H1 (cell line): ENCODE measurements around the gene GNG12. TPM values are rescaled to one million over a fixed set of nuclear protein-coding genes. Genes with fewer than 3 reads are reported as not detected.

Experiments used
- KDM5A ChIP-seq: fragments of 200-600 bp; IDR thresholded peaks from 2 replicates; pipeline ENCODE4 v1.7.1; 2012; ENCODE audit warnings: mild to moderate bottlenecking, low read length, inconsistent platforms, mixed read lengths
- SIX5 ChIP-seq: IDR thresholded peaks from 2 replicates; pipeline ENCODE4 v1.6.1; 2011; ENCODE audit warnings: mild to moderate bottlenecking, low read depth, low read length
- polyA plus RNA-seq, 7 experiments: library from polyadenylated mRNA; depleted of rRNA in 3 of 7; stranded (reverse) in 5 of 7; unstranded in 2 of 7; fragments of >200 nt in 5 of 7; fragments of 200-250 nt in 2 of 7; gene quantifications; 1 replicate in 5 of 7; 2 replicates in 1 of 7; 4 replicates in 1 of 7; pipeline versions ENCODE4 v1.2.1 to v1.2.3, GENCODE V29; 2011 to 2013; ENCODE audit warnings: missing spikeins in 2 of 7, mixed read lengths in 2 of 7
- total RNA-seq: library from RNA; stranded (reverse); fragmentation: NEBNext Ultra II Directional; extraction: Animal tissue kit (Norgen Biotek cat#: 25700); gene quantifications from 2 replicates; pipeline ENCODE4 v1.2.1, GENCODE V29; 2021
- TF ChIP-seq, protein P1 (sequence below): fragments of 300-600 bp; sonication (generic); IDR thresholded peaks from 2 replicates; pipeline ENCODE4 v1.7.1; 2012; ENCODE audit warnings: low read length, moderate library complexity, mild to moderate bottlenecking, inconsistent platforms; ENCODE audit not compliant: insufficient replicate concordance

Gene GNG12
- total and polyA plus RNA-seq, 2 of the 8 experiments (the other 6 are each of a cell fraction or from before 2014, with no cell fraction given) = 11.4 to 35.8 TPM

DNA sequence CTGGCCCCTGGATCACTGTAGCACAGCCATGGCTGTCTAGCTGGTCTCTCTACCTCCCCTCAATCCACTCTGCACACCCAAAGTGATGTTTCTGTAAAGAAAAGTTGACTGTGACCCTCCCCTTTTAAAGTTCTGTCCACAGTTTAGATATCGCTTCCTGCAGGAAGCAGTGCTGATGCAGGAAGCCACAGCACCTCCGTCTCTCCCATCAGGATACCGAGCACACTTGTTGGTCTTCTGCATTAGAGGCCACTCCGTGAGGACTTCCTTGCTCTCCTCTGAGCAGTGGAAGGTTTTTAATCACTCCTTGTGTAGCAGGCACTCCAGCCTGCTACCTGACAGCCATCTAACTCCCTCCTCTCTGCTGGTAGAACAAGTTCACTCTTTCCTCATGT is 78.7 kb downstream of the GNG12 start (continued):
- TF ChIP-seq, protein P1, sequence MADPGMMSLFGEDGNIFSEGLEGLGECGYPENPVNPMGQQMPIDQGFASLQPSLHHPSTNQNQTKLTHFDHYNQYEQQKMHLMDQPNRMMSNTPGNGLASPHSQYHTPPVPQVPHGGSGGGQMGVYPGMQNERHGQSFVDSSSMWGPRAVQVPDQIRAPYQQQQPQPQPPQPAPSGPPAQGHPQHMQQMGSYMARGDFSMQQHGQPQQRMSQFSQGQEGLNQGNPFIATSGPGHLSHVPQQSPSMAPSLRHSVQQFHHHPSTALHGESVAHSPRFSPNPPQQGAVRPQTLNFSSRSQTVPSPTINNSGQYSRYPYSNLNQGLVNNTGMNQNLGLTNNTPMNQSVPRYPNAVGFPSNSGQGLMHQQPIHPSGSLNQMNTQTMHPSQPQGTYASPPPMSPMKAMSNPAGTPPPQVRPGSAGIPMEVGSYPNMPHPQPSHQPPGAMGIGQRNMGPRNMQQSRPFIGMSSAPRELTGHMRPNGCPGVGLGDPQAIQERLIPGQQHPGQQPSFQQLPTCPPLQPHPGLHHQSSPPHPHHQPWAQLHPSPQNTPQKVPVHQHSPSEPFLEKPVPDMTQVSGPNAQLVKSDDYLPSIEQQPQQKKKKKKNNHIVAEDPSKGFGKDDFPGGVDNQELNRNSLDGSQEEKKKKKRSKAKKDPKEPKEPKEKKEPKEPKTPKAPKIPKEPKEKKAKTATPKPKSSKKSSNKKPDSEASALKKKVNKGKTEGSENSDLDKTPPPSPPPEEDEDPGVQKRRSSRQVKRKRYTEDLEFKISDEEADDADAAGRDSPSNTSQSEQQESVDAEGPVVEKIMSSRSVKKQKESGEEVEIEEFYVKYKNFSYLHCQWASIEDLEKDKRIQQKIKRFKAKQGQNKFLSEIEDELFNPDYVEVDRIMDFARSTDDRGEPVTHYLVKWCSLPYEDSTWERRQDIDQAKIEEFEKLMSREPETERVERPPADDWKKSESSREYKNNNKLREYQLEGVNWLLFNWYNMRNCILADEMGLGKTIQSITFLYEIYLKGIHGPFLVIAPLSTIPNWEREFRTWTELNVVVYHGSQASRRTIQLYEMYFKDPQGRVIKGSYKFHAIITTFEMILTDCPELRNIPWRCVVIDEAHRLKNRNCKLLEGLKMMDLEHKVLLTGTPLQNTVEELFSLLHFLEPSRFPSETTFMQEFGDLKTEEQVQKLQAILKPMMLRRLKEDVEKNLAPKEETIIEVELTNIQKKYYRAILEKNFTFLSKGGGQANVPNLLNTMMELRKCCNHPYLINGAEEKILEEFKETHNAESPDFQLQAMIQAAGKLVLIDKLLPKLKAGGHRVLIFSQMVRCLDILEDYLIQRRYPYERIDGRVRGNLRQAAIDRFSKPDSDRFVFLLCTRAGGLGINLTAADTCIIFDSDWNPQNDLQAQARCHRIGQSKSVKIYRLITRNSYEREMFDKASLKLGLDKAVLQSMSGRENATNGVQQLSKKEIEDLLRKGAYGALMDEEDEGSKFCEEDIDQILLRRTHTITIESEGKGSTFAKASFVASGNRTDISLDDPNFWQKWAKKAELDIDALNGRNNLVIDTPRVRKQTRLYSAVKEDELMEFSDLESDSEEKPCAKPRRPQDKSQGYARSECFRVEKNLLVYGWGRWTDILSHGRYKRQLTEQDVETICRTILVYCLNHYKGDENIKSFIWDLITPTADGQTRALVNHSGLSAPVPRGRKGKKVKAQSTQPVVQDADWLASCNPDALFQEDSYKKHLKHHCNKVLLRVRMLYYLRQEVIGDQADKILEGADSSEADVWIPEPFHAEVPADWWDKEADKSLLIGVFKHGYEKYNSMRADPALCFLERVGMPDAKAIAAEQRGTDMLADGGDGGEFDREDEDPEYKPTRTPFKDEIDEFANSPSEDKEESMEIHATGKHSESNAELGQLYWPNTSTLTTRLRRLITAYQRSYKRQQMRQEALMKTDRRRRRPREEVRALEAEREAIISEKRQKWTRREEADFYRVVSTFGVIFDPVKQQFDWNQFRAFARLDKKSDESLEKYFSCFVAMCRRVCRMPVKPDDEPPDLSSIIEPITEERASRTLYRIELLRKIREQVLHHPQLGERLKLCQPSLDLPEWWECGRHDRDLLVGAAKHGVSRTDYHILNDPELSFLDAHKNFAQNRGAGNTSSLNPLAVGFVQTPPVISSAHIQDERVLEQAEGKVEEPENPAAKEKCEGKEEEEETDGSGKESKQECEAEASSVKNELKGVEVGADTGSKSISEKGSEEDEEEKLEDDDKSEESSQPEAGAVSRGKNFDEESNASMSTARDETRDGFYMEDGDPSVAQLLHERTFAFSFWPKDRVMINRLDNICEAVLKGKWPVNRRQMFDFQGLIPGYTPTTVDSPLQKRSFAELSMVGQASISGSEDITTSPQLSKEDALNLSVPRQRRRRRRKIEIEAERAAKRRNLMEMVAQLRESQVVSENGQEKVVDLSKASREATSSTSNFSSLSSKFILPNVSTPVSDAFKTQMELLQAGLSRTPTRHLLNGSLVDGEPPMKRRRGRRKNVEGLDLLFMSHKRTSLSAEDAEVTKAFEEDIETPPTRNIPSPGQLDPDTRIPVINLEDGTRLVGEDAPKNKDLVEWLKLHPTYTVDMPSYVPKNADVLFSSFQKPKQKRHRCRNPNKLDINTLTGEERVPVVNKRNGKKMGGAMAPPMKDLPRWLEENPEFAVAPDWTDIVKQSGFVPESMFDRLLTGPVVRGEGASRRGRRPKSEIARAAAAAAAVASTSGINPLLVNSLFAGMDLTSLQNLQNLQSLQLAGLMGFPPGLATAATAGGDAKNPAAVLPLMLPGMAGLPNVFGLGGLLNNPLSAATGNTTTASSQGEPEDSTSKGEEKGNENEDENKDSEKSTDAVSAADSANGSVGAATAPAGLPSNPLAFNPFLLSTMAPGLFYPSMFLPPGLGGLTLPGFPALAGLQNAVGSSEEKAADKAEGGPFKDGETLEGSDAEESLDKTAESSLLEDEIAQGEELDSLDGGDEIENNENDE = no peak
- TF ChIP-seq KDM5A = no peak
- no peak for TF ChIP-seq SIX5
